H1 (cell line): ENCODE data around the gene STX8. TPM values are rescaled to one million over a fixed set of nuclear protein-coding genes. Genes with fewer than 3 reads are reported as not detected.

Experiments used
- CTCF ChIA-PET: fragments of 300-600 bp; sonication (Branson Sonifier 250); formaldehyde crosslinking; loops from one replicate; lab custom pipeline; 2021; ENCODE audit not compliant: partially characterized antibody; lab: Charles Lee
- POLR2A ChIA-PET: fragments of 300-600 bp; sonication (Branson Sonifier 250); formaldehyde crosslinking; loops from one replicate; lab custom pipeline; 2021; ENCODE audit warnings: inconsistent platforms; ENCODE audit not compliant: partially characterized antibody; lab: Charles Lee
- DNase-seq, 2 experiments: peaks; one replicate each; pipeline versions ENCODE4 v3.0.0 to v3.0.0-alpha.2; 2010 to 2022; ENCODE audit warnings: low spot score in 2 of 2, low read depth in 1 of 2, mixed read lengths in 1 of 2
- FAIRE-seq: peaks from 2 replicates; lab custom pipeline; 2011; peaks lifted over from hg19 to GRCh38; lab: Jason Lieb, UNC
- H2AFZ ChIP-seq: 2 replicates; pipeline ENCODE4 v1.8.1; 2012; ENCODE audit warnings: low read length, inconsistent platforms
- H2AK5ac ChIP-seq: 2 replicates; pipeline ENCODE4 v1.6.1; 2013; ENCODE audit warnings: low read depth, low read length
- H2BK120ac ChIP-seq: replicated peaks from 2 replicates; pipeline ENCODE3; 2013; ENCODE audit warnings: low read depth, low read length, inconsistent platforms
- H2BK12ac ChIP-seq: 2 replicates; pipeline ENCODE4 v1.6.1; 2013; ENCODE audit warnings: low read depth, low read length
- H2BK15ac ChIP-seq: 2 replicates; pipeline ENCODE4 v1.6.1; 2013; ENCODE audit warnings: low read length
- H2BK20ac ChIP-seq: 2 replicates; pipeline ENCODE4 v1.6.1; 2013; ENCODE audit warnings: low read length
- H2BK5ac ChIP-seq: 2 replicates; pipeline ENCODE4 v1.6.1; 2013; ENCODE audit warnings: low read depth, low read length
- H3K14ac ChIP-seq: 2 replicates; pipeline ENCODE4 v1.6.1; 2013; ENCODE audit warnings: inconsistent platforms; ENCODE audit not compliant: insufficient read length
- H3K18ac ChIP-seq: 2 replicates; pipeline ENCODE4 v1.6.1; 2013; ENCODE audit warnings: low read length; ENCODE audit errors: extremely low read depth
- H3K23ac ChIP-seq: 2 replicates; pipeline ENCODE4 v1.6.1; 2013; ENCODE audit warnings: inconsistent platforms; ENCODE audit not compliant: insufficient read length
- H3K23me2 ChIP-seq: 2 replicates; pipeline ENCODE4 v1.6.1; 2013; ENCODE audit warnings: low read depth, low read length
- H3K27ac ChIP-seq: 2 replicates; pipeline ENCODE4 v1.6.1; 2011; ENCODE audit warnings: low read depth, low read length, inconsistent platforms
- H3K27me3 ChIP-seq, 4 experiments: replicated peaks in 1 of 4; 1 replicate in 1 of 4; 2 replicates in 3 of 4; pipeline versions ENCODE4 v1.6.1 to v1.8.1; 2011 to 2013; ENCODE audit warnings: low read length in 3 of 4, mild to moderate bottlenecking in 3 of 4, inconsistent platforms in 2 of 4, mixed read lengths in 2 of 4, moderate library complexity in 1 of 4; ENCODE audit not compliant: control insufficient read depth in 3 of 4, insufficient read depth in 3 of 4; ENCODE audit errors: extremely low read depth in 1 of 4
- H3K36me3 ChIP-seq, 4 experiments: 2 replicates each; pipeline versions ENCODE4 v1.6.1 to v1.8.1; 2011 to 2013; ENCODE audit warnings: mild to moderate bottlenecking in 4 of 4, low read length in 3 of 4, moderate library complexity in 2 of 4, control low read depth in 1 of 4, inconsistent platforms in 1 of 4; ENCODE audit not compliant: insufficient read depth in 4 of 4, control insufficient read depth in 2 of 4
- H3K4ac ChIP-seq: replicated peaks from 2 replicates; pipeline ENCODE3; 2013; ENCODE audit warnings: low read length, low read depth, mixed read lengths, inconsistent platforms; ENCODE audit not compliant: insufficient read length
- H3K4me1 ChIP-seq, 4 experiments: replicated peaks in 1 of 4; 1 replicate in 1 of 4; 2 replicates in 3 of 4; pipeline versions ENCODE4 v1.6.1 to v1.8.1; 2011 to 2013; ENCODE audit warnings: low read length in 3 of 4, inconsistent platforms in 2 of 4, mixed read lengths in 1 of 4; ENCODE audit not compliant: insufficient read depth in 4 of 4, control insufficient read depth in 3 of 4
- H3K4me2 ChIP-seq, 2 experiments: 2 replicates each; pipeline versions ENCODE4 v1.6.1 to v1.8.1; 2011 to 2013; ENCODE audit warnings: low read depth in 2 of 2, low read length in 2 of 2, control low read depth in 1 of 2, inconsistent platforms in 1 of 2, mild to moderate bottlenecking in 1 of 2; ENCODE audit not compliant: insufficient read depth in 1 of 2
- H3K4me3 ChIP-seq, 4 experiments: fragments of 200-600, 300-600 bp in 1 of 4; sonication (generic), shearing (Covaris generic), sonication (Bioruptor Twin) in 1 of 4; 2 replicates each; pipeline versions ENCODE4 v1.5.1 to v1.8.1; 2011 to 2016; ENCODE audit warnings: low read length in 4 of 4, low read depth in 3 of 4, control low read depth in 2 of 4, inconsistent platforms in 2 of 4, mild to moderate bottlenecking in 2 of 4, mixed read lengths in 1 of 4, moderate library complexity in 1 of 4; ENCODE audit not compliant: insufficient read depth in 2 of 4; ENCODE audit errors: extremely low read depth in 1 of 4
- H3K56ac ChIP-seq: replicated peaks from 2 replicates; pipeline ENCODE3; 2013; ENCODE audit warnings: low read depth, mild to moderate bottlenecking, mixed read lengths, low read length, inconsistent platforms; ENCODE audit not compliant: insufficient read length
- H3K79me1 ChIP-seq: 2 replicates; pipeline ENCODE4 v1.6.1; 2013; ENCODE audit warnings: low read depth, low read length, control low read depth
- H3K79me2 ChIP-seq, 2 experiments: 2 replicates each; pipeline versions ENCODE4 v1.6.1 to v1.8.1; 2012 to 2013; ENCODE audit warnings: low read length in 2 of 2, mild to moderate bottlenecking in 2 of 2, inconsistent platforms in 1 of 2; ENCODE audit not compliant: insufficient read depth in 2 of 2, control insufficient read depth in 1 of 2
- H3K9ac ChIP-seq, 4 experiments: replicated peaks in 1 of 4; 1 replicate in 1 of 4; 2 replicates in 3 of 4; pipeline versions ENCODE4 v1.6.1 to v1.8.1; 2011 to 2013; ENCODE audit warnings: low read depth in 3 of 4, low read length in 3 of 4, control low read depth in 2 of 4, mild to moderate bottlenecking in 2 of 4, moderate library complexity in 2 of 4, inconsistent platforms in 1 of 4; ENCODE audit errors: extremely low read depth in 1 of 4
- H3K9me3 ChIP-seq, 2 experiments: 2 replicates each; pipeline versions ENCODE4 v1.6.1 to v1.8.1; 2012 to 2013; ENCODE audit warnings: mild to moderate bottlenecking in 2 of 2, moderate library complexity in 2 of 2, control low read depth in 1 of 2, inconsistent platforms in 1 of 2, low read depth in 1 of 2, low read length in 1 of 2, mixed read lengths in 1 of 2; ENCODE audit not compliant: insufficient read depth in 2 of 2
- H4K20me1 ChIP-seq, 2 experiments: replicated peaks in 1 of 2; 2 replicates each; pipeline versions ENCODE3 to v1.8.1; 2011 to 2013; ENCODE audit warnings: inconsistent platforms in 2 of 2, low read length in 2 of 2, mild to moderate bottlenecking in 1 of 2; ENCODE audit not compliant: insufficient read depth in 2 of 2, control insufficient read depth in 1 of 2
- H4K5ac ChIP-seq: 2 replicates; pipeline ENCODE4 v1.6.1; 2013; ENCODE audit warnings: low read length, low read depth, mixed read lengths, inconsistent platforms; ENCODE audit not compliant: insufficient read length
- H4K8ac ChIP-seq: 2 replicates; pipeline ENCODE4 v1.8.0; 2013; ENCODE audit warnings: mild to moderate bottlenecking, moderate library complexity, low read length, inconsistent platforms; ENCODE audit not compliant: insufficient read depth; ENCODE audit errors: extremely low read depth
- H4K91ac ChIP-seq: replicated peaks from 2 replicates; pipeline ENCODE3; 2013; ENCODE audit warnings: low read length, mixed read lengths, inconsistent platforms; ENCODE audit not compliant: insufficient read length
- ASH2L ChIP-seq: fragments of 200-600, 300-600 bp; sonication (generic); IDR thresholded peaks from one replicate; pipeline ENCODE4 v1.7.1; 2017; ENCODE audit warnings: low read length
- BCL11A ChIP-seq, 2 experiments: IDR thresholded peaks; one replicate each; pipeline ENCODE4 v1.6.1; 2011; ENCODE audit warnings: low read depth in 2 of 2, low read length in 2 of 2, mild to moderate bottlenecking in 2 of 2
- KDM5A ChIP-seq: fragments of 200-600 bp; IDR thresholded peaks from 2 replicates; pipeline ENCODE4 v1.7.1; 2012; ENCODE audit warnings: mild to moderate bottlenecking, low read length, inconsistent platforms, mixed read lengths
- NRF1 ChIP-seq: IDR thresholded peaks from 2 replicates; pipeline ENCODE4 v1.6.1; 2011; ENCODE audit warnings: mild to moderate bottlenecking, low read depth, low read length, improper control_type of control experiment
- PHF8 ChIP-seq: fragments of 200-600 bp; sonication (generic); conservative IDR thresholded peaks from 2 replicates; pipeline ENCODE4 v1.7.1; 2012; ENCODE audit warnings: low read depth, mild to moderate bottlenecking, inconsistent platforms, low read length, moderate library complexity
- SRF ChIP-seq: IDR thresholded peaks from 2 replicates; pipeline ENCODE4 v1.6.1; 2011; ENCODE audit warnings: mild to moderate bottlenecking, low read depth, low read length, moderate library complexity
- TBP ChIP-seq: IDR thresholded peaks from 2 replicates; pipeline ENCODE4 v1.6.1; 2011; ENCODE audit warnings: low read depth, low read length, improper control_type of control experiment
- WGBS, 2 experiments: shearing (Covaris generic) in 1 of 2; methylation state at CpG; one replicate each; pipeline versions ENCODE4 v1.1.6 to v1.1.7; 2013 to 2015; ENCODE audit warnings: low lambda C conversion rate in 2 of 2, mixed read lengths in 2 of 2, inconsistent platforms in 1 of 2, low coverage in 1 of 2, missing lambda C conversion rate in 1 of 2; ENCODE audit not compliant: insufficient replicate concordance in 2 of 2, insufficient coverage in 1 of 2, insufficient read length in 1 of 2; ENCODE audit errors: extremely low coverage in 1 of 2, missing lambda C conversion rate in 1 of 2; 5-methylcytosine and 5-hydroxymethylcytosine counted together
- polyA plus RNA-seq, 7 experiments: library from polyadenylated mRNA; depleted of rRNA in 3 of 7; stranded (reverse) in 5 of 7; unstranded in 2 of 7; fragments of >200 nt in 5 of 7; fragments of 200-250 nt in 2 of 7; gene quantifications; 1 replicate in 5 of 7; 2 replicates in 1 of 7; 4 replicates in 1 of 7; pipeline versions ENCODE4 v1.2.1 to v1.2.3, GENCODE V29; 2011 to 2013; ENCODE audit warnings: missing spikeins in 2 of 7, mixed read lengths in 2 of 7
- total RNA-seq: library from RNA; stranded (reverse); fragmentation: NEBNext Ultra II Directional; extraction: Animal tissue kit (Norgen Biotek cat#: 25700); gene quantifications from 2 replicates; pipeline ENCODE4 v1.2.1, GENCODE V29; 2021
- TF ChIP-seq, protein P1 (sequence below), 3 experiments: IDR thresholded peaks; 1 replicate in 2 of 3; 2 replicates in 1 of 3; pipeline versions ENCODE4 v1.5.1 to v1.6.1; 2011; ENCODE audit warnings: low read length in 3 of 3, mild to moderate bottlenecking in 3 of 3, inconsistent platforms in 2 of 3, low read depth in 1 of 3, moderate library complexity in 1 of 3; ENCODE audit not compliant: insufficient read depth in 1 of 3; ENCODE audit errors: control extremely low read depth in 1 of 3

The STX8 gene
- total and polyA plus RNA-seq, 2 of the 8 experiments (the other 6 are each of a cell fraction or from before 2014, with no cell fraction given) = 22.8 to 42.5 TPM

GRCh38 chr17:9255833-9256232 lies 319.8 kb downstream of the STX8 start:
- no peak overlapping the region for H3K23ac ChIP-seq
- H4K8ac ChIP-seq = no peak overlapping the region
- H4K20me1 ChIP-seq = no peaks in the 10 kb centered on the region
- no peak overlapping the region for H2BK15ac ChIP-seq
- H2BK5ac ChIP-seq = no peak overlapping the region
- H3K79me2 ChIP-seq = no peaks in the 10 kb centered on the region
- H3K14ac ChIP-seq = no peak overlapping the region
- H3K4me2 ChIP-seq = no peak overlapping the region
- H2AK5ac ChIP-seq = no peak overlapping the region
- H2BK120ac ChIP-seq = no peak overlapping the region
- ChIA-PET POLR2A (no interaction called here), CTCF (interaction anchor here (1.2 to 2.1 kb wide), 5 partner anchors 10 to 254 kb away, joined by 3 to 6 read pairs (median 5); no protein-coding TSS in a partner anchor)
- H3K9me3 ChIP-seq = no peaks in the 10 kb centered on the region
- H2AFZ ChIP-seq = no peak overlapping the region
- no peak overlapping the region for H2BK12ac ChIP-seq
- FAIRE-seq = no peak
- H3K4me3 ChIP-seq = no peak overlapping the region
- no peak overlapping the region for H3K56ac ChIP-seq
- no peak overlapping the region for H3K27ac ChIP-seq
- H3K4me1 ChIP-seq = peaks cover 0 to 8% (median 2%) of the 10 kb centered on the region in 4 experiments; a peak in 4 of 7 replicates
- no peak overlapping the region for H4K91ac ChIP-seq
- no peaks in the 10 kb centered on the region for H3K23me2 ChIP-seq
- no peaks in the 10 kb centered on the region for H3K79me1 ChIP-seq
- H3K36me3 ChIP-seq = no peaks in the 10 kb centered on the region
- DNase-seq = no peak
- no peak overlapping the region for H4K5ac ChIP-seq
- no peak overlapping the region for H3K18ac ChIP-seq
- H3K9ac ChIP-seq = no peak overlapping the region
- no peak overlapping the region for H2BK20ac ChIP-seq
- WGBS, 2 experiments = 85% methylated on average over 6 of the region's 6 CpGs; no CpG with 5 or more reads in 1 of the 2 experiments
- H3K4ac ChIP-seq = no peak overlapping the region
- no peak for TF ChIP-seq TBP
- no peak for TF ChIP-seq PHF8
- no peak for TF ChIP-seq ASH2L
- TF ChIP-seq KDM5A = no peak
- no peak for TF ChIP-seq NRF1
- TF ChIP-seq BCL11A (IDR thresholded peaks at IDR 0.05; ENCODE audit: low read depth in 2 of 2, low read length in 2 of 2) = no peak
- TF ChIP-seq SRF = no peak
- TF ChIP-seq, protein P1, sequence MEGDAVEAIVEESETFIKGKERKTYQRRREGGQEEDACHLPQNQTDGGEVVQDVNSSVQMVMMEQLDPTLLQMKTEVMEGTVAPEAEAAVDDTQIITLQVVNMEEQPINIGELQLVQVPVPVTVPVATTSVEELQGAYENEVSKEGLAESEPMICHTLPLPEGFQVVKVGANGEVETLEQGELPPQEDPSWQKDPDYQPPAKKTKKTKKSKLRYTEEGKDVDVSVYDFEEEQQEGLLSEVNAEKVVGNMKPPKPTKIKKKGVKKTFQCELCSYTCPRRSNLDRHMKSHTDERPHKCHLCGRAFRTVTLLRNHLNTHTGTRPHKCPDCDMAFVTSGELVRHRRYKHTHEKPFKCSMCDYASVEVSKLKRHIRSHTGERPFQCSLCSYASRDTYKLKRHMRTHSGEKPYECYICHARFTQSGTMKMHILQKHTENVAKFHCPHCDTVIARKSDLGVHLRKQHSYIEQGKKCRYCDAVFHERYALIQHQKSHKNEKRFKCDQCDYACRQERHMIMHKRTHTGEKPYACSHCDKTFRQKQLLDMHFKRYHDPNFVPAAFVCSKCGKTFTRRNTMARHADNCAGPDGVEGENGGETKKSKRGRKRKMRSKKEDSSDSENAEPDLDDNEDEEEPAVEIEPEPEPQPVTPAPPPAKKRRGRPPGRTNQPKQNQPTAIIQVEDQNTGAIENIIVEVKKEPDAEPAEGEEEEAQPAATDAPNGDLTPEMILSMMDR (IDR thresholded peaks at IDR 0.05; ENCODE audit: control extremely low read depth in 1 of 3, insufficient read depth in 1 of 3, low read depth in 1 of 3, low read length in 3 of 3) = peak in 1 of 3 experiments; percentile 4; a peak in 1 of 4 replicates
- H3K27me3 ChIP-seq = 0 out of 7 replicates have a peak, but pooled peaks cover 0 to 2% (median 0%) of the 10 kb centered on the region in 4 experiments
